ENCODE measurements around the gene FAM135A. TPM values are rescaled to one million over a fixed set of nuclear protein-coding genes. Genes with fewer than 3 reads are reported as not detected.
A peak's percentile ranks its signal among the peaks of the same experiment; 100 is the strongest.

Gene FAM135A
- total RNA-seq, 1 donor, result 29.4 TPM

DNA sequence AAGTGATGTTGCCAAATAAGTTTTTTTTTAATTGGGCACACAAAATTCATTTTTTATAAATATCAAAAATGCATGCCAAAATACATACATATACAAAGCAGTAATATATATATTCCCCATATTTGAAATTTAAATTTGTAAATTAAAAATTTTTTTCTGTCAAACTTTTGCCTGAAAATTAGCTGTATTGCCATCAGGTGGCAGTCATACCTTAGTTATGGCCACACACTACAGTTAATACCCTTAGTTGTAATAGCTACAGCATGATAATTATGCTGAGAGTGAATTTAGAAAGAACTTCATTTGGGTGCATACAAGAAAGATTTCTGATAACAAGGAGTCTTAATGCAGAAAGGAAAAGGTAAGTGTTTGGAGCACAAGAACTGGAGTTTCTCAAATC, 107.3 kb downstream of the FAM135A start:
- TF ChIP-seq, protein P1, sequence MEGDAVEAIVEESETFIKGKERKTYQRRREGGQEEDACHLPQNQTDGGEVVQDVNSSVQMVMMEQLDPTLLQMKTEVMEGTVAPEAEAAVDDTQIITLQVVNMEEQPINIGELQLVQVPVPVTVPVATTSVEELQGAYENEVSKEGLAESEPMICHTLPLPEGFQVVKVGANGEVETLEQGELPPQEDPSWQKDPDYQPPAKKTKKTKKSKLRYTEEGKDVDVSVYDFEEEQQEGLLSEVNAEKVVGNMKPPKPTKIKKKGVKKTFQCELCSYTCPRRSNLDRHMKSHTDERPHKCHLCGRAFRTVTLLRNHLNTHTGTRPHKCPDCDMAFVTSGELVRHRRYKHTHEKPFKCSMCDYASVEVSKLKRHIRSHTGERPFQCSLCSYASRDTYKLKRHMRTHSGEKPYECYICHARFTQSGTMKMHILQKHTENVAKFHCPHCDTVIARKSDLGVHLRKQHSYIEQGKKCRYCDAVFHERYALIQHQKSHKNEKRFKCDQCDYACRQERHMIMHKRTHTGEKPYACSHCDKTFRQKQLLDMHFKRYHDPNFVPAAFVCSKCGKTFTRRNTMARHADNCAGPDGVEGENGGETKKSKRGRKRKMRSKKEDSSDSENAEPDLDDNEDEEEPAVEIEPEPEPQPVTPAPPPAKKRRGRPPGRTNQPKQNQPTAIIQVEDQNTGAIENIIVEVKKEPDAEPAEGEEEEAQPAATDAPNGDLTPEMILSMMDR (IDR thresholded peaks at IDR 0.05; ENCODE audit: insufficient read depth, low read depth, low read length), result peak; percentile 44
- DNase-seq (ENCODE audit: low read depth), result peak; percentile 13
- no peak overlapping the region for H3K4me3 ChIP-seq (ENCODE audit: low read depth, low read length)

DNA sequence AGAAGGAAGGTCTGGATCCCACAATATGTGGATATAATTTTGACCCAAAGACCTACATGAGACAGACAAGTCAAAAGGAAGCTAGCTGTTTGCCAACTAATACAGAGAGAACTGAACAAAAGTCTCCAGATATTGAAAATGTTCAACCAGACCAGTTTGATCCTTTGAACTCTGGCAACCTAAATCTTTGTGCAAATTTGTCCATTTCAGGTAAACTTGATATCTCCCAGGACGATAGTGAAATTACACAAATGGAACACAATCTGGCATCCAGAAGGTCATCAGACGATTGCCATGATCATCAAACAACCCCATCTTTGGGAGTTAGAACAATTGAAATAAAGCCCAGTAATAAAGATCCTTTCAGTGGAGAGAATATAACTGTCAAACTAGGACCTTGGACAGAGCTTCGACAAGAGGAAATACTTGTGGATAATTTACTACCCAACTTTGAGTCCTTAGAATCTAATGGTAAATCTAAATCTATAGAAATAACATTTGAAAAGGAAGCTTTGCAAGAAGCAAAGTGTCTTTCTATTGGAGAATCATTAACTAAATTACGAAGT, 111.5 kb downstream of the FAM135A start:
- no peak for DNase-seq (ENCODE audit: low read depth)
- no peak overlapping the region for H3K4me3 ChIP-seq (ENCODE audit: low read depth, low read length)
- TF ChIP-seq, protein P1 (IDR thresholded peaks at IDR 0.05; ENCODE audit: insufficient read depth, low read depth, low read length), result no peak

DNA sequence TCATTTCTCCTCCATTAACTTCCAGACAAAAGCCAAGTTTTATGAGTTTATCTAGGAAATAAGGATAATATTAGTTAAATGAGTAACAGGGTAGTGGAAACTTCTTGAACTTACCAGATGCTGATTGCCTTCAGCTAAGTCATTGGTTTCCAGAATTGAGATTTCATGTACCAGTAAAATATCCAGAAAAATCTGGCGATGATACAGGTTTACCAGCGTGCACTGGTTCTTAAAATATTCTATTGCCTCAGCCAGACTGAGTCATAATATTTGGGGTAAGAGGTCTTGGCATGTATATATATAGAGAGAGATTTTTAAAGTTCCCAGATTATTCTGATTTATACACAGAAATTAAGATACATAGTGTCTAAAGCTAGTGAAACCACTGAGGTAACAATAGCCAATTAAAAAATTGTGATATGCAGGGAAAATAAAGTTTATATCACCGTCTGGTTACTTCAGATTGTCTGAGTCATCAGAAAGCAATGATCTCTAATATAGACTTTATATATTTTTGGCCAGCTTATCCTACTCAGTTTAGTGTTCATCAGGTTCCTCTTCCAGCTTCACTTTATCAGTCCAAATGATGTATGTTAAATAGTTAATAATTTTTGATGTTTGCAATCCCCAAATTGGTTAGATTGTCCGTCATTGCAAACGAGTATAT, 113.9 kb downstream of the FAM135A start:
- DNase-seq (ENCODE audit: low read depth), result no peak
- no peak overlapping the region for H3K4me3 ChIP-seq (ENCODE audit: low read depth, low read length)
- TF ChIP-seq, protein P1 (IDR thresholded peaks at IDR 0.05; ENCODE audit: insufficient read depth, low read depth, low read length), result no peak

DNA sequence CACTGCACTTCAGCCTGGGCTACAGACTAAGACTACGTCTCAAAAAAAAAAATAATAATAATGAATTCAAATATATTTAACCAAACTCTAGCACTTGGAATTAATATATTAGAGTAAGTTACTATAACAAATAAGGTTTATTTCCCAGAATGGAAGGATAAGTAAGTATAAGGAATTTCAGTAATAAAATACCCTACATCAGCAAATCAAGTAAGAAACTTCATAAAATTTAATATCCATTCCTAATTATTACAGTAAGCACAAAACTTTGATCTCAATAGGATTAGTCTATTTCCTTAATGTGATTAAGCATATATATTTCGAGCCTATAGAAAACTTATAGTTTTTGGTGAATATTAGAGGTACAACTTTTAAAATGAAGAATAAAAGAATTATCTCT, 116.7 kb downstream of the FAM135A start:
- TF ChIP-seq, protein P1 (IDR thresholded peaks at IDR 0.05; ENCODE audit: insufficient read depth, low read depth, low read length), result no peak
- no peak overlapping the region for H3K4me3 ChIP-seq (ENCODE audit: low read depth, low read length)
- no peak for DNase-seq (ENCODE audit: low read depth)

DNA sequence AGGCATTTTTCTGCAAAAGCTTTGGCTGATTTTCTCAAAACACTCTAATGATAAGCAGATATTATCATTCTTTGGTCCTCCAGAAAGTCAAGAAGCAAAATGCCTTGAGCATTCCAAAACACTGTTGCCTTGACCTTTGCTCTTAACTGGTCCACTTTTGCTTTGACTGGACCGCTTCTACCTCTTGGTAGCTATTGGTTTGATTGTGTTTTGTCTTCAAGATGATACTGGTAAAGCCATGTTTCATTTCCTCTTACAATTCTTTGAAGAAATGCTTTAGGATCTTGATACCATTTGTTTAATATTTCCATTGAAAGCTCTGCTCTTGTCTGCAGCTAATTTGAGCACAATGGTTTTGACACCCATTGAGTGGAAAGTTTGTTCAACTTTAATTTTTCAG, 117.8 kb downstream of the FAM135A start:
- no peak overlapping the region for H3K4me3 ChIP-seq (ENCODE audit: low read depth, low read length)
- TF ChIP-seq, protein P1 (IDR thresholded peaks at IDR 0.05; ENCODE audit: insufficient read depth, low read depth, low read length), result no peak
- peak; percentile 27 for DNase-seq (ENCODE audit: low read depth)

DNA sequence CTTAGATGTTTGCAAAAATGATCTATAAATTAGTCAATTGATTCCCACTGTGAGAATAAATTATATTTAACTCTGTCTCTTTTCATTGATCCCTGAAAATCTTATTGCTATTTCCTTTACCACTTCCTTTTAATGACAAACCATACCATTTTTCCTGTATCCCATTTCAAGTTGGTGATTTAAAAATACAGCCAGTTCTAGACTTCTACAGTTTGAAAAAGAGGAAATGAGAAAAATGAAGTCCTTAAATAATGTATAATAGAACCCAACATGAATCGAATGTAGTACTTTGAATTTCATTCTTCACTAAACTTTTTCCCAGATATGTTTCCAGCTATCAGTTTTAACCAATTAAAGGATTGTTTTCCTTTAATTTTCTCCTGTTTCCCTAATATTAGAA, 124.0 kb downstream of the FAM135A start:
- DNase-seq (ENCODE audit: low read depth), result no peak
- H3K4me3 ChIP-seq (ENCODE audit: low read depth, low read length), result no peak overlapping the region
- TF ChIP-seq, protein P1 (IDR thresholded peaks at IDR 0.05; ENCODE audit: insufficient read depth, low read depth, low read length), result no peak

Measured in fibroblast of villous mesenchyme (primary cell).